ENCODE results near the gene SCEL.

The SCEL gene

DNA sequence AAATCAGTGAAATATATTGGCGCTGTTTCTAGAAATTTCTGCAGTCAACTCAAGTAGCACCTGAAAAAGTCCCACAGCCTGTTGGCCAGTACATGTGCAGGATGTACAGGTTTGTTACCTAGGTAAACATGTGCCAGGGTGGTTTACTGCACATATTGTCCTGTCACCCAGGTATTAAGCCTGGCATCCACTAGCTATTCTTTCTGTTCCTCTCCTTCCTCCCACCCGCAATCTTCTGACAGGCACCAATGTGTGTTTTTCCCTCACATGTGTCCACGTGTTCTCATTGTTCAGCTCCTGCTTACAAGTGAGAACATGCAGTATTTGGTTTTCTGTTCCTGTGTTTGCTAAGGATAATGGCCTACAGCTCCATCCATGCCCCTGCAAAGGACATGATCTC, 13.1 kb upstream of the SCEL start:
- Histone ChIP-seq H3K27me3 (ENCODE audit: control insufficient read depth, low read length) (peaks cover 6% of the 10 kb centered on the region), H3K4me1 (ENCODE audit: control insufficient read depth, low read length) (no peaks in the 10 kb centered on the region), H4K20me1 (ENCODE audit: control insufficient read depth, insufficient read depth, low read depth, low read length) (no peaks in the 10 kb centered on the region), H3K9me2 (replicated peaks; ENCODE audit: control insufficient read depth, low read length) (no peaks in the 10 kb centered on the region), H3K36me3 (ENCODE audit: control insufficient read depth, low read length) (no peaks in the 10 kb centered on the region), H3K4me3 (ENCODE audit: low read length) (no peak overlapping the region), H3K79me2 (ENCODE audit: control insufficient read depth, low read length) (no peaks in the 10 kb centered on the region), H3K4me2 (ENCODE audit: low read length) (no peak overlapping the region), H3K9me3 (ENCODE audit: control insufficient read depth, insufficient read depth, low read length) (no peaks in the 10 kb centered on the region), H3F3A (ENCODE audit: control insufficient read depth, insufficient read depth) (no peaks in the 10 kb centered on the region), H3K27ac (ENCODE audit: low read depth, low read length) (no peak overlapping the region)
- TF ChIP-seq EZH2phosphoT487 (IDR thresholded peaks at IDR 0.05; ENCODE audit: borderline replicate concordance, low read length): no peak
- TF ChIP-seq, protein P1, sequence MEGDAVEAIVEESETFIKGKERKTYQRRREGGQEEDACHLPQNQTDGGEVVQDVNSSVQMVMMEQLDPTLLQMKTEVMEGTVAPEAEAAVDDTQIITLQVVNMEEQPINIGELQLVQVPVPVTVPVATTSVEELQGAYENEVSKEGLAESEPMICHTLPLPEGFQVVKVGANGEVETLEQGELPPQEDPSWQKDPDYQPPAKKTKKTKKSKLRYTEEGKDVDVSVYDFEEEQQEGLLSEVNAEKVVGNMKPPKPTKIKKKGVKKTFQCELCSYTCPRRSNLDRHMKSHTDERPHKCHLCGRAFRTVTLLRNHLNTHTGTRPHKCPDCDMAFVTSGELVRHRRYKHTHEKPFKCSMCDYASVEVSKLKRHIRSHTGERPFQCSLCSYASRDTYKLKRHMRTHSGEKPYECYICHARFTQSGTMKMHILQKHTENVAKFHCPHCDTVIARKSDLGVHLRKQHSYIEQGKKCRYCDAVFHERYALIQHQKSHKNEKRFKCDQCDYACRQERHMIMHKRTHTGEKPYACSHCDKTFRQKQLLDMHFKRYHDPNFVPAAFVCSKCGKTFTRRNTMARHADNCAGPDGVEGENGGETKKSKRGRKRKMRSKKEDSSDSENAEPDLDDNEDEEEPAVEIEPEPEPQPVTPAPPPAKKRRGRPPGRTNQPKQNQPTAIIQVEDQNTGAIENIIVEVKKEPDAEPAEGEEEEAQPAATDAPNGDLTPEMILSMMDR (IDR thresholded peaks at IDR 0.05; ENCODE audit: low read depth, low read length, poor library complexity, severe bottlenecking): no peak

DNA sequence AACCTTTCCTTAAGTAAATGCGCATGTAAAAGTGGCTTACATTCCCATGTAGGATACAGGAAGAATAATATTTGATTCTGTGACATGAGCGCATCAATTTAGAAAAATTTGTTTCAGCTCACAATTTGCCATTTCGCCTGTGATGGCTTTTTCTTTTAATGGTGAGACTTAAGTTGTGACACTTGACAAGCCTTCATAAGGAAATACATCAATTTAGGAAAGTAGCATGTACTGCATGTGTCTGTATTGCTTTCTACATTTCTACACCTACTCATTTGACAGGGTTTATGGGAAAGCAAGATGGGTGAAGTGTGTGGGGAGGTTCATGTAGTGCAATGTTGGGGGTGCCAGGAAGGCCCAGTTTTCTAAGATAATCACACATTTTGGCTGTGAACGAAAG, 12.1 kb upstream of the SCEL start:
- Histone ChIP-seq H3K79me2 (ENCODE audit: control insufficient read depth, low read length) (no peaks in the 10 kb centered on the region), H3K27ac (ENCODE audit: low read depth, low read length) (no peak overlapping the region), H4K20me1 (ENCODE audit: control insufficient read depth, insufficient read depth, low read depth, low read length) (no peaks in the 10 kb centered on the region), H3K9me3 (ENCODE audit: control insufficient read depth, insufficient read depth, low read length) (no peaks in the 10 kb centered on the region), H3K36me3 (ENCODE audit: control insufficient read depth, low read length) (no peaks in the 10 kb centered on the region), H3K27me3 (ENCODE audit: control insufficient read depth, low read length) (peaks cover 6% of the 10 kb centered on the region), H3K4me2 (ENCODE audit: low read length) (no peak overlapping the region), H3K4me1 (ENCODE audit: control insufficient read depth, low read length) (no peaks in the 10 kb centered on the region), H3F3A (ENCODE audit: control insufficient read depth, insufficient read depth) (no peaks in the 10 kb centered on the region), H3K4me3 (ENCODE audit: low read length) (no peak overlapping the region), H3K9me2 (replicated peaks; ENCODE audit: control insufficient read depth, low read length) (no peaks in the 10 kb centered on the region)
- no peak for TF ChIP-seq EZH2phosphoT487 (IDR thresholded peaks at IDR 0.05; ENCODE audit: borderline replicate concordance, low read length)
- TF ChIP-seq, protein P1 (IDR thresholded peaks at IDR 0.05; ENCODE audit: low read depth, low read length, poor library complexity, severe bottlenecking): no peak

DNA sequence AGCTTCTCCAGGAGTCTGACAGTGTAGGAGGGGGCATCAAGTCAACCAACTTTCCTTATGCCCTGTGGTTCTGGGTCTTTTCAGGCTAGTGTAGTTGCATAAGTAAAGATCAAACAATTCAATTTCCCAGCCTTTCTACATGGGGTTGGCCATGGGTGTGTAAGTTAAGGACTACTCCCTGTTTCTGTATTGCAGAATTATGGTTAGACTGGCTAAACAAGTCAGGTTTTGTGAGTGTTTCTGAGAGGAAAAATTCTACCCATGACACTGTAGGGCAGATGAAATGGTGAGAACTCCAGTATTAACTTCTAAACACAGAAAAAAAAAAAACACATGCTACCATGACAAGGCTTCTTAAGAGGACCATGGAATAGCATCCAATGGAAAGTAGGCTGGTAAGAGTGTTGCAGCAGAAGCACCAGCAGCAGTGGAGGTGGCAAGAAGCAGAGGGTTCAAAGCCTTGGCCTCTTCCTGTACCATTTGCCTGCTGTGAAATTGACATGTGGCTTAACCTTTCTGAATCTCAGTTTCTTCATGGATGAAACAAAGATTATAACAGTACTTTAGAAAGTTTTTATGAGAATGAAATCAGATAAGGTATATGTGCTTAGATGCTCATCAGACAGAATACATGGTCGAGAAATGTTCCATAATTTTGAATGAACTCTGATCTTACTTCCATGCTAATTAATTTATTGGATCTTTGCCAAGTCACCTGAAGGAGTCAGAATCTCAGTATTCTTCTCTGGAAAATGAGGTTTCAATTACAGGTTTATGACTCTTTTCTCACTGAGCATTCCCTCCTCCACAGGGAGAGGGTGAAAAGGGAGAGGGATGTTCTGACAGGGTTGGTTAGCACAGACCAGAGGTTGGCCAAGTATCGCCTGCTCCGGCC, 11.4 kb upstream of the SCEL start:
- H3K9me3 ChIP-seq (ENCODE audit: control insufficient read depth, insufficient read depth, low read length): no peaks in the 10 kb centered on the region
- no peaks in the 10 kb centered on the region for H3K9me2 ChIP-seq (replicated peaks; ENCODE audit: control insufficient read depth, low read length)
- no peak overlapping the region for H3K4me2 ChIP-seq (ENCODE audit: low read length)
- H3K4me3 ChIP-seq (ENCODE audit: low read length): no peak overlapping the region
- H3F3A ChIP-seq (ENCODE audit: control insufficient read depth, insufficient read depth): no peaks in the 10 kb centered on the region
- no peaks in the 10 kb centered on the region for H3K79me2 ChIP-seq (ENCODE audit: control insufficient read depth, low read length)
- no peaks in the 10 kb centered on the region for H3K36me3 ChIP-seq (ENCODE audit: control insufficient read depth, low read length)
- H4K20me1 ChIP-seq (ENCODE audit: control insufficient read depth, insufficient read depth, low read depth, low read length): no peaks in the 10 kb centered on the region
- no peaks in the 10 kb centered on the region for H3K4me1 ChIP-seq (ENCODE audit: control insufficient read depth, low read length)
- H3K27ac ChIP-seq (ENCODE audit: low read depth, low read length): no peak overlapping the region
- H3K27me3 ChIP-seq (ENCODE audit: control insufficient read depth, low read length): peaks cover 6% of the 10 kb centered on the region
- TF ChIP-seq, protein P1 (IDR thresholded peaks at IDR 0.05; ENCODE audit: low read depth, low read length, poor library complexity, severe bottlenecking): no peak
- no peak for TF ChIP-seq EZH2phosphoT487 (IDR thresholded peaks at IDR 0.05; ENCODE audit: borderline replicate concordance, low read length)

All from DOHH2 (cell line).